HG03571 (cell line): Measurements from ENCODE around the gene FANCB.

ENCODE experiments used
- ATAC-seq: cut with Tn5 transposase; IDR thresholded peaks from one replicate; pipeline ENCODE4 v1.9.1; 2021; ENCODE audit not compliant: unreplicated experiment

The FANCB gene

DNA sequence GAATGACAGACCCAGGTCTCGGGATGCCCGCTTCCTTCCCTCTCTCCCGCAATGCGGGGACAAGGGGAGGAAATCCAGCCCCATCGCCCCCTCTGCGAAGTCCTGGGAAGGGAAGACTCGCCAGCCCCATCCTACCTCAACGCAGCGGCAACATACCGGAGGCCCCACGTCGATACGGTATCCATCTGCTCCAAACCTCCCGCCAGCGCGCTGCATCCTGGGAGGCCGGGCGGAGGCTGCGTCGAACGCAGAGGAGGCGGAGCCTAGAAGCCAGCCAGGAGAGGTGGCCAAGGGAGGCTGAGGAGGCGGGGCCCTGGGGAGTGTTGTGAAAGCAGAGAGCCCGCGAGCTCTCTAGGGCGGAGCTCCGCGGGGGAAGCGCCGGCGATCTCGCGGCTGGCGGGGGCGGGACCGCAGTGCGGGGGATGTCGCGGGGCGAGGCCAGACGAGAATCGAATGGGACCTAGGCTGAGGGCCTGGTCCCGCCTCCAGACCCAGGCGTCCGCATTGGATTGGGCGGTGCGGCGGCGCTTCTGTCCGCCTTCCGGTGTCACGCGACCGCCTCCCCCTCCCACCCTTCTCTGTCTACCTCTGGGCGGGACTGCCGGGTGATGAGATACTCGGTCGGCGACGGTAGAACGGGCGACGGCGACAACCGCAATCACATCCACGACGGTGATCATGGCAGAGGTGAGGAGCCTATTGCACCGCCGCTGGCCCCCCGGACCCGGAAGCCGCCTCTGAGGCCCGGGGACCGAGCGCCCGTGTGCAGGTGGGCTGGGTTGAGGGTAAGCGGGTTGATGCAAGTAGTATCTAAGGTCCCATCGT, at the start of gene FANCB, which contains the start of gene MOSPD2:
Gene FANCB (minus strand): TSS at position 219 of the 825 bp plus-strand sequence. CDS start 7,559 bp downstream, outside the sequence.
Gene MOSPD2 (plus strand): TSS at position 571 of the 825 bp plus-strand sequence. CDS start 108 bp downstream, at position 679.
- ATAC-seq, result peak; percentile 96

DNA sequence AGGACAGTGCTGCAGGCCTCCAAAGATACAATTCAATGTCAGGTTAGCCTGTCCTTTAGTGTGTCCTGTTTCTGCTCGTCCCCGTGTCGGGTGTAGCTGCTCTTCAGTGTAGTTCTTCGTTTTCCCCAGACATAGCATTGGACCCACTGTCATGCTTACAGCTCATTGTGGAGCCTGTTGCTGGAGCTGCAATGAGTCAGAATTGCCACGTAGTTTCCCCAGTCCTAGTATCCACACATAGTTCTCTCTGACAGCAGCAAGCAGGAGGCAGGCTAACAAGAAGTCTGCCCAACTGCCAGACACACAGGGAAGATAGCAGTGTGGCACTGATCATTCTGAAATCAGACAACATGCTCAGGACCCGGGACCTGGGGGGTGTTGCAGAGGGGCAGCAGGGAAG, 49.6 kb upstream of the FANCB start:
- ATAC-seq, result no peak

DNA sequence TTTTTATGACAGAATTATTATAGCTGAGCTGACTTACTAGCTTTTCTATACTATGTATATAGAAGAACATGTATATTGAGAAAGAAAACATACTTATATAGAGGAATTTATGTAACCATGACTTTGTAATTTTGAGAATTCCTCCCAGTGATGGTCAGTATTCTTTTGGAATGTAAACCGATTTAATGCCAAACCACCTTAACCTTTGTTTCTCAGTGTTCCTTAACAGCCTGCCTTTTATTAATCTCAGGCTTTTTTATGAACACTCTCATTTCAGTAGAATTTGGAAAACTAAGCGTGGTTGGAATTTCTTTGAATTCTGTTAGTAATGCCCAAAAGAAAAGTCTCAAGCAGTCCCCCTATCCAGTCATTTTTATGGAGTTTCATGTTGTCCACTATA, 47.3 kb upstream of the FANCB start:
- ATAC-seq, result no peak

- ATAC-seq, result no peak
Observed at GRCh38 chrX:14919407-14919806, 46.5 kb upstream of the FANCB start.

DNA sequence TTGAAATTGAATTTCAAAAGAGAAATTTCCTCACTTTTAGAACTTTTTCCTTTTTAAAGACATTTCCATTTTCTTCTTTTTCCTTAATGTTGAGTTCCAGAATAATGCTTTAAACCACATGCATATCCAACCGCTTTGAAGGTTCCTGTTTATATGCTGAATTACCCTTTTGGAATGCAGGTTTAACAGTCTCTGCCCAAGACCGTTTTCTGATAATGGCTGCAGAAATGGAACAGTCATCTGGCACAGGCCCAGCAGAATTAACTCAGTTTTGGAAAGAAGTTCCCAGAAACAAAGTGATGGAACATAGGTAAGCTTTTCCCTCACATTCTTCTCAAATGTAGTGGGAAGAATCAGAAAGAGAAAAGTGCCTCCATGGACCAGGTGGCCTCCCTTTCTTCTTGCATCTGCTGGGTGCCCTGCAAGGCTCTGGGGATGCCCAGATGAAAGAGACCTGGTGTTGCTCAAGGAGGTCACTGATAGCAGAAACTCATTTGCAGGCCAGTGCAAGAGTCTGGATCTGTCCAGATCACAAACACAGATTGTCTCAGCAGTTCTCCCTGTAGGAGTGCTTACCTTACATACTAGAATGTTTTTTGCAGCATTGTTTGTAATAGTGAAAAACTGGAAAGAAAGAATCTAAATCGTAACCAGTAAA, 43.3 kb upstream of the FANCB start:
- ATAC-seq, result no peak

- no peak for ATAC-seq
Observed at GRCh38 chrX:14915596-14915995, 42.7 kb upstream of the FANCB start.

- ATAC-seq, result no peak
Observed at GRCh38 chrX:14913241-14913640, 40.4 kb upstream of the FANCB start.

DNA sequence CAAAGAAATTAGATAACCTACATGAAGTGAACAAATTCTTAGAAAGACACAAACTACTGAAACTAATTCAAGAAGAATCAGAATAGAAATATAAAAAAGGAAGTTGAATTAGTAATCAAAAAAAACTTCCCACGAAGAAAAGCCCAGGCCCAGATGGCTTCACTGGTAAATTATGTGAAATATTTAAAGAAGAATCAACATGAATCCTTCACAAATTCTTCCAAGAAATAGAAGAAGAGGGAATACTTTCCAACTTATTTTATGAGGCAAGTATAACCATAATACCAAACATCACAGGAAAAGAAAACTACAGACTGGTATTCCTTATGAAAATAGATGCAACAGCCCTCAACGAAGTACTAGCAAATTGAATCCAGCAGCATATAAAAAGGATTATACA, 31.0 kb upstream of the FANCB start:
- ATAC-seq, result no peak

GRCh38 chrX:14902537-14902936, 29.7 kb upstream of the FANCB start:
- no peak for ATAC-seq

GRCh38 chrX:14899607-14900006, 26.7 kb upstream of the FANCB start:
- peak; percentile 72 for ATAC-seq

DNA sequence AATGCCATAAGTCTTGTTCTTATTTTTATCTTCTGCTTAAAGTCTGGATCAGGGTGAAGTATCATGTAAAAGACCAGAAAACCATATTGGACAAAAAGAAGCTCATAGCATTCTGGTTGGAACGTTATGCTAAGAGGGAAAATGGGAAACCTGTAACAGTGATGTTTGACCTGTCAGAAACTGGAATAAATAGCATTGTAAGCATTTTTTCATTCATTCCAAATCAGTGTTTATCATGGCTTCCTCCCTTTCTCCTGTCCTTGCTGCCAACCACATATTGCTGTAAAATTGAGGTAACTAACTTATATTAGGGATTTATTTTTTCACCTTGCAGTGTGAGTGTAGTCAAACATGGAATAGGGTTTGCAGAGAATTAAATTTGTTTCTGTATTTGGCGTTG, 24.2 kb upstream of the FANCB start:
- no peak for ATAC-seq

GRCh38 chrX:14896273-14896672, 23.4 kb upstream of the FANCB start:
- no peak for ATAC-seq

DNA sequence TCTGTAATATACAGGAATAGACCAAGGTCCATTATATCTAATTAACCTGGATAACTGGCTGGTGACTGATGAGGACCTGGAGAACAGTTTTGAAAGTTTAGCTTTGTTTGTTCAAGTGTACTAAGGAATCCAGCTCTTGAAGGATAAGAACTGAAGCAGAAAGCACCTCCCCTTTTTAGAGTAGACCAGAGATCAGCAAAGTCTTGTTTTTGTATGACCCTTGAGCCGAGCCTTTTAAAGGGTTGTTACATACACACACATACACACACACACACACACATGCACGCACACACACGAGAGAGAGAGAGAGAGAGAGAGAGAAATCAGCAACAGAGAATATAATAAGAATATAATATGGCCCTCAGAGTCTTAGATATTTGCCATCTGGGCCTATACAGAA, 13.4 kb upstream of the FANCB start:
- no peak for ATAC-seq

DNA sequence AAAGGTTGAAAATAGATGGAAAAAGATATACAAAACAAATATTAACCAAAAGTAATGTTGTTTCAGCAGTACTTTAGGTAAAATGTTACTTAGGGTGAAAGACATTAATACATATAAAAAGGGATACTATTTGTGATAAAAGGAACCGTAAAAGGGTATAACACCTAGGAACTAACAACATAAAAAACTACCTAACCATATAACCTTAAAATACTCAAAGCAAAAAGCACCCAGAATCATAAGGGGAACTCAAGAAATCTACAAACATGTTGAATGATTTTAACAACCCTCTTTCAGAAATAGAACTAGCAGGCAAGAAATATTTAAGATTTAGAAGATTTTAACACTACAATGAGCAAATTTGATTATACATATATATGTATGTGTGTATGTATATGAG, 11.8 kb upstream of the FANCB start:
- ATAC-seq, result no peak

DNA sequence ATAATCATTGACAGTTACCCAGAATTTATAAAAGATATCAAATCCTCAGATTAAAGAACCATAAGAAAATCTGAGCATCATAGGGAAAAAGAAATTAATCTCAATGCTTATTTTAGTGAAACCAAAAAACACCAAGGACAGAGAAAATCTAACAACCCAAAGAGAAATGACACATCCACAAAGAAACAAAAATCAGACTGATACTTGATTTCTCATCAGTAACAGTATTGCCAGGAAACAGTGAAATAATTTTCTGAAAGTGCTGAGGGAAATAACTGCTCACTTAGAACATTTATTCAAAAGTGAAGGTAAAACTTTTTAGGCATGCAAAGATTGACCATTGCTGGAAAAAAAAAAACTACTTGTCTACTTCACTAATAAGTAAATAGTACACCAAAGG, 11.0 kb upstream of the FANCB start:
- ATAC-seq, result no peak

- ATAC-seq, result no peak
Observed at GRCh38 chrX:14875624-14876023, 2.8 kb upstream of the FANCB start.

DNA sequence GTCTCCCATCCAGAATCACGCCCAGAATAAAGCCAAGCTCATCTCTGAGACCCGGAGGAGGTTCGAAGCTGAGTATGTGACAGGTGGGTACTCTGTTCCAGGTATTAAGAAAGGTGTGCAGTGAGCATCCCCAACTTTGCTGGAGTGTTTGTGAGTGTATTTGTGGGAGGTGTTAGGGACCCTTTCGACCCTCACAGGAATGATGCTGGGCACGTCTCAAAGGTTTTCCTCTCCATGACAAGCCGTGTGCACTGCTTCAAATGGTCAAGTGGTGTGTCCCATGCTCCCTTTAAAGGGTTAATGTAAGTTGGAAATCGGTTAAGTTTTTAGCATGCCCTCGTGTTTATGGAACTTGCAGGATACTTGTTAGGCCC, 794 bp upstream of the FANCB start:
- ATAC-seq, result no peak

- no peak for ATAC-seq
Observed at GRCh38 chrX:14872355-14872754, 514 bp downstream of the FANCB start.

DNA sequence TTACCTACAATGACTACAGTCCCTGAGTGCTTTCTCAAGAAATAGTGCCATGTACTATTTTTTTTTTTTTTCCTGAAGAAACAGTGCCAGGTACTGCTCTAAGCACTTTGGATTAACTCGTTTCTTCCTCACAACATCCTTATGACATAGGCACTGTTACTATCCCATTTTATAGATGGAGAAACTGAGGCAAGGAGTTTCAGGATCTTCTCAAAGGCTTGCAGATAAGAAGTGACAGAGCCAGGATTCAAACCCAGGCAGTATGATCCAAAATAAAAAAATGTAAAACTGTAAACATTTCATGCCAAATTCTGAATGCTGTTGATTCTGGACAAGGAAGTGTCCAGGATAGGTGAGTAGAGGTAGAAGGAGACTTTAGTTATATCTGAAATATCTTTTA, 1.1 kb downstream of the FANCB start:
- no peak for ATAC-seq

- ATAC-seq, result no peak
Observed at GRCh38 chrX:14865201-14865600, 7.7 kb downstream of the FANCB start.

- no peak for ATAC-seq
Observed at GRCh38 chrX:14864631-14865030, 8.2 kb downstream of the FANCB start.

DNA sequence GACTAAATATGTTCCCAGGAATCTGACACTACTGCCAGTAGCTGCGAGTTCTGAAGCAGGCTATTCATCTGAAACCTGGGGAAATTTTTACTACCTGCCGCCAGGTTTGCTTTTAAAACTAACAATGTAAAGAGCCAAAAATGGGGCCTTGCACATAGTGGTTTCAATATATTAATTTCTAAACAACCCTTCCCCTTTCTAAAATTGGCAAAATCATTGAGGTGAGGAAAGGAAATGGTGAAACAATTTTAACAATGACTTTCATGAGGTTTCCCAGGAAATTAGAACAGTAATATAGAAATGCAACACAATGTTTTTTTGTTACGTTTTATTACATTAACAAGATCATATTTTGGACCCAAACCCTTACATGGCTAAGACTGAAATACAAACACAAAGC, 21.3 kb downstream of the FANCB start:
- no peak for ATAC-seq
